CD4-positive, alpha-beta T cell treated with Interleukin-15 for 4 hours (primary cell): Measurements from ENCODE around the gene TRIM74.
"Not testable (repeated sequence)": the region's sequence is repeated elsewhere in the genome, so short reads cannot be mapped to it uniquely, and the experiment has no call there.

Experiments used
- DNase-seq: peaks from one replicate; pipeline ENCODE4 v3.0.0-alpha.2; 2020; ENCODE audit warnings: low spot score

The TRIM74 gene

DNA sequence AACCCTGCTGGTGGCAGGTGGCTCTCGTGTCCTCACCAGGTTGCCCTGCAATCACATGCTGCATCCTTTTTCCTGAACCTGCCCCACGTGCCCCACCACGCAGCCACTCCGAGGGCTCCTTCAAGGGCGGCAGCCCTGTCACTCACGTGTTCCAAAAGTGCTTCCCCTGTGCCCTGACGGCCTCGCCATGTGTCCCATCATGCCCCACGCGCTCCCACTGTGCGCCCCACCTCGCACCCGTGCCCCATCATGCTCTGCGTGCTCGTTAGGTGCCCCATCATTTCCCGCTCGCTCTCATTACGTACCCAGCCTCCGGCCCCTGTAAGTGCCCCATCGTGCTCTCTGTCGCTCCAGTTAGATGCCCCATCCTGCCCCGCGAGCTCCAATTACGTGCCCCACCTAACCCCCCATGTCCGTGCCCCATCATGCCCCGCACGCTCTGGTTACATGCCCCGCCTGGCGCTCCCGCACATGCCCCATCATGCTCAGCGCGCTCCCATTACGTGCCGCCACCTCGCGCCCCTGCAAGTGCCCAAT, at the start of gene TRIM74:
Gene TRIM74, minus strand, starts transcription at position 487 of the 537 bp plus-strand sequence. CDS start 3,309 bp downstream, outside the sequence.
- DNase-seq = not testable (repeated sequence)

DNA sequence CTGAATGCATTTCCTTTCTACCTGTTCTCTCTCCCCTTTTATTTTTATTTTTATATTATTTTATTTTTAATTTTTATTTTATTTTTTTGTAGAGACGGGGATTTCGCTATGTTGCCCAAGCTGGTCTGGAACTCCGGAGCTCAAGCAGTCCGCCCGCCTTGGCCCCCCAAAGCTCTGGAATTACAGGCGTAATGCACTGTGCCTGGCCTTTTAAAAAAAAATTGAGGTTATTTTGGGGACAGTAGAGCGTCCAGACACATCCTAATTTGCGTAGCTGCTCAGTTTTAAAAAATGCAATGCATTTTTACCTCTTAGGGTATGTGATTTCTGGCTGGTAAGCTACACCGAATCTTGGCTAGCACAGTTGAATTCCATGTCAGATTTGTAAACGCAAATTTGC, 37.2 kb upstream of the TRIM74 start:
- DNase-seq = not testable (repeated sequence)

DNA sequence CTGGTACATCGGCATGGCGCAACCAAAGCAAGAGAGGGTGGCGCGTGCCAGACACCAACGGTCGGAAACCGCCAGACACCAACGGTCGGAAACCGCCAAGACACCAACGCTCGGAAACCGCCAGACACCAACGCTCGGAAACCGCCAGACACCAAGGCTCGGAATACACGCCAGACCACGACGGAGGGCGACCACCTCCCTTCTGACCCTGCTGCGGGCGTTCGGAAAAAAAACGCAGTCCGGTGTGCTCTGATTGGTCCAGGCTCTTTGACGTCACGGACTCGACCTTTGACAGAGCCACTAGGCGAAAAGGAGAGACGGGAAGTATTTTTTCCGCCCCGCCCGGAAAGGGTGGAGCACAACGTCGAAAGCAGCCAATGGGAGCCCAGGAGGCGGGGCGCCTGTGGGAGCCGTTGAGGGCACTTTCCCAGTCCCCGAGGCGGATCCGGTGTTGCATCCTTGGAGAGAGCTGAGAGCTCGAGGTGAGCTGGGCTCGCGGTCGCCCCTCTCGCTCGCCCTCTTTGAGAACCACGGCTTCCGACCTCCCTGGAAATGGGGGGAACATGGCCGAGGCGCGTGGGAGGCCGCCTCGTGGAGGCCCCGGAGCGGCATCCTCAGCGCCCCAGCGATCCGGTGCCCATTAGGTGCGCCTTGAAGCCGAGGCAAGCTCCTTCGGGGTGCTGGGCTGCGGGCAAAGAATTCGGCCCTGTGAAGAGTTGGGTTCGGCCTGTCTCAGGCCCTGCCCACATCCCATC, 36.6 kb upstream of the TRIM74 start:
- peak; percentile 88 for DNase-seq

DNA sequence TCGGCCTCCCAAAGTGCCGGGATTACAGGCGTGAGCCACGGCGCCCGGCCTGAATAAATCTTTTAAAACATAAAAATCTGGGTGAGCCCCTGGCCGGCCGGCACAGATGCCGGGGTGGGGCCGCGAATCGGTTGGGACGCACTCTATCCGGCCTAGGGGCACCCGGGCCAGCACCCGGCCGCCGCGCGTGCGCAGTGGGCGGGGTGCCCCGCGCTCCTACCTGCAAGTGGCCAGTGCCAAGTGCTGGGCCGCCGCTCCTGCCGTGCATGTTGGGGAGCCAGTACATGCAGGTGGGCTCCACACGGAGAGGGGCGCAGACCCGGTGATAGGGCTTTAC, 36.1 kb upstream of the TRIM74 start:
- peak; percentile 69 for DNase-seq

DNA sequence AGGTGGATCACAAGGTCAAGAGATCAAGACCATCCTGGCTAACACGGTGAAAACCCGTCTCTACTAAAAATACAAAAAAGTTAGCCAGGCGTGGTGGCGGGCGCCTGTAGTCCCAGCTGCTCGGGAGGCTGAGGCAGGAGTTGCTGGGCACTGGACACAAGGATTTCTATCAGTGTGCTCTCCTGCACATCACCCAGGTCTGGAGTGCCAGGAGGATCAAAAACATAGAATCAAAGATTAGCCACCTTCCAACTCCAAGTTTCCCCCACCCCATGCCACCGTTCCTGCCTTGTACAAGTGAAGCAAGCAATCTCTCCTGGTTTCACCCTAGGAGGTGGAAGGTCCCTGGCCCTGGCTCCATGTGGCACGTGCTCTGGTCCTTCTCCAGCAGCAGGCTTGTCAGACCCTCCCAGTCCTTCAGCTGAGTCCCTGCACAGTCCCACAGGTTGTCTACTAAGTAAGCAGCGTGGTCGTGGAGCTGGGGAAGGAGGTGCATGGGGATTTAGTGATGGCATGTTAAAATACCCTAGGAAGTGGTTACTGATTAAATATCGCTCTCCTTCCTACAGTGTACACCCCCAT, 28.7 kb upstream of the TRIM74 start:
- DNase-seq = not testable (repeated sequence)

DNA sequence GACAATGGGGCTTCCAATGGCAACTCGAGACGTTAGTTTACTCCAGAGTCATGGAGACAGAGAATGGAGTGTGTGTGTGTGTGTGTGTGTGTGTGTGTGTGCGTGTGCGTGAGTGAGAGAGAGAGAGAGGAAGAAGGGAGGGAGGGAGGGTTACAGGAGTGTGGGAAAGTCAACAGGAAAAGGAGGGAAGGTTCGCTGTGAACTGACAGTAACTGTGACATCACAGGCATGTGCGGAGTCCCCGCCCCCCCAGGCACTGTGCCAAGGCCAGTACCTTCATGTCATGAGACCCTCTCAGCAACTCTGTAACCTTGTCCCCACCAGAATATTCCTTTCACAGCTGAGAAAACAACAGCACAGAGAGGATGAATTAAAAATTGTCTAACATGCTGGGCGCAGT, 28.2 kb upstream of the TRIM74 start:
- not testable (repeated sequence) for DNase-seq

DNA sequence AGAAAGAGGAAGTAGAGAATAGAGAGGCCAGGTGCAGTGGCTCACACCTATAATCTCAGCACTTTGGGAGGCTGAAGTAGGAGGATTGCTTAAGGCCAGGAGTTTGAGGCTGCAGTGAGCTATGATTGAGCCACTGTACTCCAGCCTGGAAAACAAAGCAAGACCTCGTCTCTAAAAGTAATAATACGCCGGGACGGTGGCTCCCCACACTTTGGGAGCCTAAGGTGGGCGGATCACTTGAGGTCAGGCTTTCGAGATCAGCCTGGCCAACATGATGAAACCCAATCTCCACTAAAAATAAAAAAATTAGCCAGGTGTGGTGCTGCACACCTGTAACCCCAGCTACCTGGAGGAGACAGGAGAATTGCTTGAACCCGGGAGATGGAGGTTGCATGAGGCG, 26.2 kb upstream of the TRIM74 start:
- not testable (repeated sequence) for DNase-seq

DNA sequence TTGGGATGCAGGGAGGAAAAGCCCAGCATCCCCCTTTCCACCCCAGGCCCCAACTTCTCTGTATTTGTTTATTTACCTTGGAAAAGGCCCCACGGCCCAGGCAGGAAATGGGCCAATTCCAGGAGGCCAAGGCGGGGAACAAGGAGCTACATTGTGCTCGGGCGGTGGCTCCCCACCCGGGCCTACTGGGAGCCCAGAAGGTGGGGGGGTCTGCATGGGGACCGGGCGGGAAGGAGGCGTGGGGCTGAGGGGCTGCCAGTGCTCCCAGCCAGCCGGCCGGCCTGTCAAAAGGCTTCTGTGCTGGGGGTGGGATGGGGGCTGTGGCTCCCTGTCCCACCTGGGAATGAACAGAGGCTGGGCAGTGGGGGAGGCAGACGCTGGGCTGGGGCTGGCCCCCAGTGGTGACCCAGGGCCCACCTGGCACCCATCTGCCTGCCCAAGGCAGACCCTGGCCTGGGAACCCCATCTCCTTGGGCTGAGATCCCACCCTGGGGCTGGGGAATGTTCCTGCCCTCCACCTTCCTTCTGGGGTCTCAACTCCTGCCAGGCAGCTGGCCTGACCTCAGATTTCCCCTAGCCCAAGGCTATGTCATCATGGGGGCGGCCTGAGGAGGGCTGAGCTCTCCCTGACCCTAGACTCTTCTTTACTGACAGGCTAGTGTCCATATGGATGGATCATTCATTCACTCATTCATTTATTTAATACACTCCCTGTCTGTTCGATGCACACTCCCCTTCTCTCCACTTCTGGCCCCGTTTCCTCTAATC, 21.1 kb upstream of the TRIM74 start:
- not testable (repeated sequence) for DNase-seq

DNA sequence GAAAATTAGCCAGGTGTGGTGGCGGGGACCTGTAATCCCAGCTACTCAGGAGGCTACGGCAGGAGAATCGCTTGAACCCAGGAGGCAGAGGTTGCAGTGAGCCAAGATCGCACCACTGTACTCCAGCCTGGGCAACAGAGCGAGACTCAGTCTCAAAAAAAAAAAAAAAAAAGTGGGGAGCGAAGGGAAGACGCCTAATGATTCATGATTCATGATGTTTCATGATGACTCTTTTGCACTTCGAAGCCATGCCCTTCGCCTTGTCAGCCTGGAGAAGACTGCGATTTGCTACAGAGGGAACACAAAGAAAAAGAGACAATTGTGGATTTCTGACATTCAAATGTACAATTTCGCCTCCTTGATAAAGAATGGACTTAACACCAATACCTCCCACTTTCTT, 12.8 kb upstream of the TRIM74 start:
- DNase-seq = not testable (repeated sequence)

DNA sequence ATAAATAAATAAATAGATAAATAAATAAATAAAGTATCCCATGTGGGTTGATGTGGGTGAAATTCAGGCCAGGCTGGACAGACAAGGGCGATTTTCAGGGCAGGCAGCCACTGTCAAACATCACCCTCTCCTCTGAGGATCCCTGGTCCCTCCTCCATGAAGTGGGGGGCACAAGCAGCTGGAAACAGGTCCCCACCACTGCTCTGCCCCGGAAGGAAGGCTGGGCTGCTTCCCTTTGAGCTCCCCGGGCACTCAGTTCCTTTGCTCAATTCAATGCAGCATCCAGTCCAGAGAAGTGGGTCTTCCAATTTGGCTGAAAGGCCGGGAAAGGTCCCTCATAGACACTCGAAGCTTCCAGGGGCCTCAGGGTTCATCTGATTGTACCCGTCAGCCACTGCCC, 11.1 kb upstream of the TRIM74 start:
- DNase-seq = not testable (repeated sequence)

DNA sequence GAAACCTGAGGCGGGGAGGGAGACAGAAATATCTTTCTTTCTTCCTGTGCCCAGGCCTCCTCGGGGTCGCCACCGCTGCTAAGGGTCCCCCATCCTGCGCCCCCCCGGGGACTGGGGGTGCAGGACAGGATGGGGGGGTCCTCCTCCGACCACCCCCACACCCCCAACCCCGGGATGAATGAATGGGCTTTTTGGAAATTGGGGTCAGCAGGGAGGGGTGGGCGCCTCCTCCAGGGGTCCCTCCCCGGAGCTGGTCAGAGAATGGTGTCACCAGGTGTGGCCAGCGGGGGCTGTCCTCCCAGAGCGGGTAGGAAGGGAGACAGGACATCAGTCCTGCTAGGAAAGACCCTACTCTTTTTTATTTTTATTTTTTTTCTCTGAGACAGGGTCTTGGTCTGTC, 7.2 kb upstream of the TRIM74 start:
- DNase-seq = not testable (repeated sequence)

DNA sequence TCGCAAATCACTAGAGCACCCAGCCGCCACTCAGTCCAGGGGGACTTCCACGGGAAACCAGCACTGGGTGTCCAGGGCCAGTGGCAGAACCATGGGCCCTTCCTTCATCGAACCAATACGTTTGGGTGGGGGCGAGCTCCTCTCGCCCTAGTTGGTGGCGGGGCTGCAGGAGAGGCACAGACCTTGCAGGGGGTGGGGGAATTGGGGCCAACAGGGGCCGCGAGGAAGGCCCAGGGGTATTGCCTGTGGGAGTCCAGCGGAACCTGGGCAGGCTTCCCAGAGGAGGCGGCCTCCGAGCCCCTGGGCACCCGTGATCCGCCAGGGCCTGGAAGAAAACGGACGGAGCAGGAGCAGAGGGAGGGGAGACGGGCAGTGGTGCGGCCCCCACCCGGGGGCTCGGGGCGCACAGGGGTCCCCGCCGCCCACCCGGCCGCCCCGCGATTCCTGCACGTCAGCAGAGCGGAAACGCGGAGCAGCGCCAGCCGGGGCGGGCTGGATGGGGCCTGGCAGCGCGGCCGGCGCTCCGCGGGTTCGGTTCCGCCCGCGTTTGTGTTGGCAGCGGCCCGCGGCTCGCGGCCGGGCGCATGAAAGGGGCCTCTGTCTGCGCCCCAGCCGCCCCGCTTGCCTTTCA, 6.5 kb upstream of the TRIM74 start:
- not testable (repeated sequence) for DNase-seq

DNA sequence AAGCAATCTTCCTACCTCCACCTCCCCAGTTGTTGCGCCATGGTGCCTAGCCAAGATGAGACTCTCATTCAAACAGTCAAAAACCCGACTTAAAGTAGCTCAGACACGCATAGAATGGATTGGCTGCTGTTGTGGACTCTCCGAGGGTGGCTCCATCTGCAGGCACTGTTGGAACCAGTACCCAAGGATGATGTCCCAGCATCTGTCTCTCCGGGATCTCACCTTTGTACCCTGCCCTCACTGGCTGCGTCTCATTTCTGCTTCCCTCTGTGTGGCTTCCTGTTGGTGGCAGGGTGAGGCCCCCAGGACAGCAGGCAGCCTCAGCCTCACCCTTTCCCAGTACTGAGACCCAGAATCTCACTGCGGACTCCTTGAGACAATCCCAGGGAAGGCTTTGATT, 5.5 kb upstream of the TRIM74 start:
- not testable (repeated sequence) for DNase-seq

DNA sequence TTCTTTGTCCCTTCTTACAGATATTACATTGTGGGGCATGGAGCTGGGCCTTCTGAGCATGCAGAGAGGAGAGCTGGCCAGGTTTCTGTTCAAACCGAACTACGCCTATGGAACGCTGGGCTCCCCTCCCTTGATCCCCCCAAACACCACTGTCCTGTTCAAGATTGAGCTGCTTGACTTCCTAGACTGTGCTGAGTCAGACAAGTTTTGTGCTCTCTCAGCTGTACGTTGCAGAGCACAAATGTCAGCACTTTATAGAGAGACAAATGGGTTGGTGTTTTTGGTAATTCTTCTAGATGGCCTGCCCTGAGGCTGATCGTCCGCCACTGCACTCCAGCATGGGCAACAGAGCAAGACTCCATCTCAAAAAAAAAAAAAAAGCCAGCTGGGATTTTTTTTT, 2.2 kb upstream of the TRIM74 start:
- DNase-seq = not testable (repeated sequence)

DNA sequence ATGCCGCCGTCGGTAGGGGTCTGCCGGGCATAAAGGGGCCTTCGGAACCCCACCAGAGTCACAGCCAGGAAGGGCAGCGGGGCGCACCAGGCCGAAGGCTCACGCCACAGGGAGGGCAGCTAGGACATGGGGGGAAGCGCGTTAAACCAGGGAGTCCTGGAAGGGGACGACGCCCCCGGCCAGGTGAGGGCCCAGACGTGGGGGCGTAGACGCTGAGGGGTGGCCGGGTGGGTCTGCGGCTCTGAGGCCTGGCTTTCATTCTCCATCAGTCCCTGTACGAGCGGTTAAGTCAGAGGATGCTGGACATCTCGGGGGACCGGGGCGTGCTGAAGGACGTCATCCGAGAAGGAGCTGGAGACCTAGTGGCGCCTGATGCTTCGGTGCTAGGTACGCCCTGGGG, 422 bp upstream of the TRIM74 start:
- DNase-seq = not testable (repeated sequence)

DNA sequence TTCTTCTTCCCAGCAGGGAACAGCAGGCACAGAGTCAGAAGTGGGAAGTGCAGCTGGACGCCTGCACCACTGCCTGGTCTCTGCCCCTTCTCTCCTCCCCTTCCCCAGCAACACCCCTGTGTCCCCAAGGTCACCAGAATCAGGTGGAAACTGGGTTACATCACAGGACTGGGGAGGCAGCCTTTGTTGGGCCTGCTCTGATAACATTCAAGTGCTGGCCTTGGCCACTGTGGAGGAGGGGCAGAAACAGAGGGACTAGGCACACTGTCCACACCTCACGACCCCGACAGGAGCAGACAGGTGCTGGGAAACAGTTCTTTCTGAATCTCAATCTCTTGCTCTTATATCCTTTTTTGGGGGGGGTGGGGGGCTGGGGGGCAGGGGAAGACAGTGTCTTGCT, 2.4 kb downstream of the TRIM74 start:
- not testable (repeated sequence) for DNase-seq

DNA sequence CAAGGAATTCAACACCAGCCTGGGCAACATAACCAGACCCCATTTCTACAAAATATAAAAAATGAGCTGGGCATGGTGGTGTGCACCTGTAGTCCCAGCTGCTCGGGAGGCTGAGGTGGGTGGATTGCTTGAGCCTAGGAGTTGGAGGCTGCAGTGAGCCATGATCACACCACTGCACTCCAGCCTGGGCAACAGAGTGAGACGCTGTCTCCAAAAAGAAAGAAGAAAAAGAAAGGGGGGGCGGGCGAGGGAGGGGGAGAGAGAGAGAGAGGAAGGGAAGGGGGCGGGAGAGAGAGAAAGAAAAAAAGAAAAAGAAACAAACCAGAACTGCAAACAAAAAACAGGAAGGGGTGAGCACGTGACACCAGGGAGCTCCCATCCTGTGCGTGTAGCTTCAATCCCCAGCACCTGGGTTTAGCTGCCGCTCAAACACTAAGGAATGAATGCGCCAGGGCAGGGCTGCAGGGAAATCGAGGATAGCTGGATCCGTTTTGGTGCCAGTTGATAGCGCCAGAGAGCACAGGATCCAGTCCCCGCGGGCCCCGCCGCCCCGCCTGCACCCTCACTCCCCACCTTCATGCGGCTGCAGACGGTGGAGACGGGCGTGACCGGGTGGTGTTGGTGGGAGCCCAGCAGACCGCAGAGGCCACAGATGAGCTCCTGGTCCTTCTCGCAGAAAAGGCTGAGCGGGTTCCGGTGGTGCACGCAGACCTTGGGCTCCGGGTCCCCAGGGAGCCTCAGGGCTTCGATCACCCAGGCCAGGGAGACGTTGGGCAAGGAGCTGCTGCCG, 3.9 kb downstream of the TRIM74 start:
- not testable (repeated sequence) for DNase-seq

DNA sequence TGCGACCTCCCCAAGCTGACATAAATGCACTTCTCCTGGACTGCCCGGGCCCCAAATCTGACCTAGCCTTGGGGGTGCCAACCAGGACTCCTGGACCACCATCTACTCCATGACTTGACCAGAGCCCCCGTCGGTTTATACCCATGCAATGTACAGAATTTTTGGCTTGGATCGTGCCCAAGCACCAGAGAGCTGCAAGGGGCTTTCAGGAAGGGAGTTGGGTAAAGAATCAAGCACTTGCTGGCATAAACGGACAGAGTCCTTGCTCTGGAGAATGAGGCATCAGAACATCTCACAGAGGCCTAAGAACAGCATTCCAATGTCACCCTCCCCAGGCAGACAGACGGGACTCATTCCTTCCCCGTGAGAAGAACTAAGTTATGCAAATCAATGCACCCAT, 6.2 kb downstream of the TRIM74 start:
- not testable (repeated sequence) for DNase-seq

DNA sequence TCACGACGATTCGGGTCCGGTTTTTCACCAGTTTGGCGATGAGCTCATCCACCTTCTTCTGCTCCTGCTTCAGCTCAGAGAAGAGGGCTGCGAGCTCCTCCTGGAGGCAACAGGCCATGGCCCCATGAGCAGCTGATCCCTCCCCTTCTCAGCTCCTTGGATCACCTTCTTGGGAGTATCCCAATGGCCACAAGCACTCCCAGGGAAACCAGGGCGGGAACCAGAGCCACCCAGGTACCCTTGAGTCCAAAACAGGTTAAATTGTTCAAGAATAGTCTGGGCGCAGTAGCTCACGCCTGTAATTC, 8.0 kb downstream of the TRIM74 start:
- not testable (repeated sequence) for DNase-seq

DNA sequence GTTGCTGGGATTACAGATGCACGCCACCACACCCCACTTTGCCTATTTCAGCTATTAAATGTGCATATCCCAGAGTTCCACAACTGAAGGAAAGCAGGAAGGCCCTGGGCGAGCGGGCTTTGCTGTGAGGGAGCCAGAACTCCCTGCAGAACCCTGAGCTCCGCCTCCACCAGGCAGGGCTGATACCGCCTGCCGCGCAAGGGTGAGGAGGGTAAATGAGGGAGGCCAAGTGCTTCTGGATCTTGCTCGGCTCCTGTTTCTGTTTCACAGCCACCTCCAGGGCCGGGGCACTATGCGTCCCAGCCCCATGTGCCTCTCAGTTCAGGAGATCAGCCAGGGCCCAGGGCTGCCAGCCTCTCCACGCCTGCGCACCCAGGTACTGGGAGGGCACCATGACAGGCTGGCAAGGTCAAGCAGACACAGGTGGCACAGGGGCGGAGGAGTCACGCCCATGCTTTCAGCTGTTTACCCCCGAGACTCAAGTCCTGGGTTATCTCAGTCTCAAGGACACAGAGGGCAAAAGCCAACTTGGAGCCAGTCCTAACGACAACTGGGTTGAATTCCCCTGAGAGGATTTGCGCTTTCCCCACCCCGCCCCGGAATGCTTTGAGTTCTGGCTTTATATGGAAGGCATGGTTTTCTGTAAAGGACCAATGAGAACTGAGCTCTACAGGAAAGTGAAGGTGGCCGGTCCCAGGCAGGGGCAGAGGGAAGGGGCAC, 8.5 kb downstream of the TRIM74 start:
- not testable (repeated sequence) for DNase-seq

DNA sequence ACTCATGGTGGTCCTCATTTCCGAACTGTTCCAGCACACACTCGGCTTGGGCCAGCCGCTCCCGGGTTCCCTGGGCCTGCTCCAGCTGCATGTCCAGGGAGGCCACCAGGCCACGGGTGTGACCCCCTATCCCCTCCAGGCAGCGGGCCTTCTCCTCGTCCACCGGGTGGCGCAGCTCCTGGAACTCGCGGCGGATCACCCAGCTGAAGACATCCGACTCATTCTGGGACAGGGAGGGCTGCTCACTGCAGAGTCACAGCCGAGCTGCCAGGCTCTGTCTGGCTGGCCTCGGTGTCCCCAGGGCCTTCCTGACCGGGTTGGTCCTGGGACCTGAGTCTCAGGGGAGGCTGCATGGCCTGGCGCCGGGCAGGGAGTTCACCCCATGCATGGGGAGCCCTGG, 9.2 kb downstream of the TRIM74 start:
- DNase-seq = not testable (repeated sequence)
